ENCODE data around the gene PCSK1N.

PCSK1N gene

GRCh38 chrX:48782795-48783194 lies 52.6 kb downstream of the PCSK1N start:
- no peak for DNase-seq (ENCODE audit: low read depth)
- H3K4me3 ChIP-seq (ENCODE audit: low read depth, low read length): no peak overlapping the region
- TF ChIP-seq, protein P1, sequence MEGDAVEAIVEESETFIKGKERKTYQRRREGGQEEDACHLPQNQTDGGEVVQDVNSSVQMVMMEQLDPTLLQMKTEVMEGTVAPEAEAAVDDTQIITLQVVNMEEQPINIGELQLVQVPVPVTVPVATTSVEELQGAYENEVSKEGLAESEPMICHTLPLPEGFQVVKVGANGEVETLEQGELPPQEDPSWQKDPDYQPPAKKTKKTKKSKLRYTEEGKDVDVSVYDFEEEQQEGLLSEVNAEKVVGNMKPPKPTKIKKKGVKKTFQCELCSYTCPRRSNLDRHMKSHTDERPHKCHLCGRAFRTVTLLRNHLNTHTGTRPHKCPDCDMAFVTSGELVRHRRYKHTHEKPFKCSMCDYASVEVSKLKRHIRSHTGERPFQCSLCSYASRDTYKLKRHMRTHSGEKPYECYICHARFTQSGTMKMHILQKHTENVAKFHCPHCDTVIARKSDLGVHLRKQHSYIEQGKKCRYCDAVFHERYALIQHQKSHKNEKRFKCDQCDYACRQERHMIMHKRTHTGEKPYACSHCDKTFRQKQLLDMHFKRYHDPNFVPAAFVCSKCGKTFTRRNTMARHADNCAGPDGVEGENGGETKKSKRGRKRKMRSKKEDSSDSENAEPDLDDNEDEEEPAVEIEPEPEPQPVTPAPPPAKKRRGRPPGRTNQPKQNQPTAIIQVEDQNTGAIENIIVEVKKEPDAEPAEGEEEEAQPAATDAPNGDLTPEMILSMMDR (conservative IDR thresholded peaks at IDR 0.05; ENCODE audit: low read depth, low read length): no peak

GRCh38 chrX:48782216-48782615 lies 53.2 kb downstream of the PCSK1N start:
- no peak for DNase-seq (ENCODE audit: low read depth)
- no peak overlapping the region for H3K4me3 ChIP-seq (ENCODE audit: low read depth, low read length)
- TF ChIP-seq, protein P1 (conservative IDR thresholded peaks at IDR 0.05; ENCODE audit: low read depth, low read length): no peak

DNA sequence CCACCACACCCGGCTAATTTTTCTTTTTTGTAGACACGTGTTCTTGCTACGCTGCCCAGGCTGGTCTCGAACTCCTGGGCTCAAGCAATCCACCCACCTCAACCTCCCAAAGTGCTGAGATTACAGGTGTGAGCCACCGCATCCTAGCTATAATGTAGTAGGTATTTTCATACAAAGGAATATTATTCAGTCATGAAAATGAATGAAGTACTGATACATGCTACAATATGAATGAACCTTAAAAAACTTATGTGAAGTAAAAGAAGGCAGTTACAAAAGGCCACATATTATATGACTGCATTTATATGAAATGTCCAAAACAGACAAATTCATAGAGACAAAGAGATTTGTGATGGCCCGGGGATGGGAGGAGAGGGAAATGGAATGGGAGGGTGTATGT lies 53.7 kb downstream of the PCSK1N start:
- no peak for DNase-seq (ENCODE audit: low read depth)
- no peak overlapping the region for H3K4me3 ChIP-seq (ENCODE audit: low read depth, low read length)
- TF ChIP-seq, protein P1 (conservative IDR thresholded peaks at IDR 0.05; ENCODE audit: low read depth, low read length): no peak

Measured in choroid plexus epithelial cell (primary cell).